ENCODE data around the gene TLCD1. TPM values are rescaled to one million over a fixed set of nuclear protein-coding genes. Genes with fewer than 3 reads are reported as not detected.

The TLCD1 gene
- total RNA-seq, 1 experiment from 2014 or later = 19.4 TPM

GRCh38 chr17:28744104-28744971, 18.3 kb upstream of the TLCD1 start:
- H3K27me3 ChIP-seq (ENCODE audit: insufficient read depth, low read depth) = no peaks in the 10 kb centered on the region
- POLR2A ChIA-PET (ENCODE audit: unreplicated experiment) = interaction anchor here (0.8 to 1.4 kb wide), 3 partner anchors 17 to 25 kb away, joined by 5 to 75 read pairs (median 9); partner anchors contain the start of genes NEK8, RPL23A and TLCD1
- TF ChIP-seq EZH2 (IDR thresholded peaks at IDR 0.05; ENCODE audit: low read depth) (no peak), CTCF (conservative IDR thresholded peaks at IDR 0.05) (0 out of 2 replicates have a peak, but pooled peaks have one; percentile 8)
- intact Hi-C loops (cut with micrococcal nuclease; ENCODE audit: unreplicated experiment) = no loop called here
- no TSS peak for BruUV-seq (replicated peaks)
- no peak overlapping the region for H2AFZ ChIP-seq
- DNase-seq = peak; percentile 35 to 53
- peak overlapping the region; percentile 90 for H3K4me2 ChIP-seq
- peaks cover 69% of the 10 kb centered on the region for H3F3A ChIP-seq (ENCODE audit: insufficient read depth, low read depth)
- H3K9me2 ChIP-seq (ENCODE audit: insufficient read depth) = no peaks in the 10 kb centered on the region
- peaks cover 48% of the 10 kb centered on the region for H3K4me1 ChIP-seq (replicated peaks; ENCODE audit: insufficient read depth)
- CTCF ChIA-PET = interaction anchor here (2.2 kb wide), 1 partner anchor 17 kb away, joined by 28 read pairs; the partner anchor contains the start of genes NEK8 and TLCD1
- peak overlapping the region; percentile 96 for H3K27ac ChIP-seq
- peak overlapping the region; percentile 97 for H3K4me3 ChIP-seq
- peaks cover 23% of the 10 kb centered on the region; the same call in 1 of the 2 replicates for H4K20me1 ChIP-seq (ENCODE audit: insufficient read depth)
- peaks cover 48% of the 10 kb centered on the region for H3K79me2 ChIP-seq (ENCODE audit: low read depth)
- peaks cover 15% of the 10 kb centered on the region for H3K36me3 ChIP-seq (ENCODE audit: low read depth)
- H3K9me3 ChIP-seq (ENCODE audit: insufficient read depth, low read depth) = no peaks in the 10 kb centered on the region; the same call in 1 of the 2 replicates

GRCh38 chr17:28743243-28744103, 17.4 kb upstream of the TLCD1 start, which contains the start of gene TRAF4:
Gene TRAF4, plus strand, starts transcription at chr17:28744011. Its CDS starts 102 bp downstream, at chr17:28744113.
- peaks cover 14% of the 10 kb centered on the region; the same call in 1 of the 2 replicates for H4K20me1 ChIP-seq (ENCODE audit: insufficient read depth)
- intact Hi-C loops (cut with micrococcal nuclease; ENCODE audit: unreplicated experiment) = loop anchor here (1.0 kb wide), 2 partner anchors 8 to 15 kb away; partner anchors contain the start of gene NEK8
- peaks cover 40% of the 10 kb centered on the region for H3K79me2 ChIP-seq (ENCODE audit: low read depth)
- peak within 1 kb of the TSS; percentile 90 for H3K4me2 ChIP-seq
- peaks cover 62% of the 10 kb centered on the region for H3F3A ChIP-seq (ENCODE audit: insufficient read depth, low read depth)
- peak within 1 kb of the TSS; percentile 79; the same call in 1 of the 2 replicates for H2AFZ ChIP-seq
- CTCF ChIA-PET = interaction anchor here (0.5 to 2.2 kb wide), 4 partner anchors 8 to 206 kb away, joined by 3 to 28 read pairs (median 4); partner anchors contain the start of genes NEK8 and TLCD1
- H3K36me3 ChIP-seq (ENCODE audit: low read depth) = peaks cover 12% of the 10 kb centered on the region
- POLR2A ChIA-PET (ENCODE audit: unreplicated experiment) = interaction anchor here (0.5 to 1.4 kb wide), 8 partner anchors 11 to 165 kb away, joined by 3 to 75 read pairs (median 6); partner anchors contain the start of genes NEK8, RPL23A and TLCD1
- H3K9me3 ChIP-seq (ENCODE audit: insufficient read depth, low read depth) = no peaks in the 10 kb centered on the region; the same call in 1 of the 2 replicates
- H3K4me3 ChIP-seq = peak within 1 kb of the TSS; percentile 97
- peaks cover 42% of the 10 kb centered on the region for H3K4me1 ChIP-seq (replicated peaks; ENCODE audit: insufficient read depth)
- TF ChIP-seq EZH2 (IDR thresholded peaks at IDR 0.05; ENCODE audit: low read depth) (no peak), CTCF (conservative IDR thresholded peaks at IDR 0.05) (peak; percentile 3; the same call in 1 of the 2 replicates)
- no peaks in the 10 kb centered on the region for H3K27me3 ChIP-seq (ENCODE audit: insufficient read depth, low read depth)
- BruUV-seq (replicated peaks) = TSS peak; percentile 51
- H3K9me2 ChIP-seq (ENCODE audit: insufficient read depth) = no peaks in the 10 kb centered on the region
- peak within 1 kb of the TSS; percentile 96 for H3K27ac ChIP-seq
- DNase-seq = peak; percentile 94

All from PC-9 (cell line).